HG03066 (cell line): Measurements from ENCODE around the gene TRAF3IP1.
"Not testable (repeated sequence)": the region's sequence is repeated elsewhere in the genome, so short reads cannot be mapped to it uniquely, and the experiment has no call there.

Experiments
- ATAC-seq: cut with Tn5 transposase; IDR thresholded peaks from one replicate; pipeline ENCODE4 v1.9.1; 2021; ENCODE audit warnings: low read depth; ENCODE audit not compliant: unreplicated experiment

The TRAF3IP1 gene

GRCh38 chr2:238337846-238338245 lies 17.5 kb downstream of the TRAF3IP1 start:
- no peak for ATAC-seq

- ATAC-seq: no peak
Observed at GRCh38 chr2:238338710-238339394, 18.5 kb downstream of the TRAF3IP1 start.

GRCh38 chr2:238339395-238339780 lies 19.1 kb downstream of the TRAF3IP1 start:
- ATAC-seq: no peak

- no peak for ATAC-seq
Observed at GRCh38 chr2:238339814-238340213, 19.5 kb downstream of the TRAF3IP1 start.

- ATAC-seq: no peak
Observed at GRCh38 chr2:238341536-238341935, 21.2 kb downstream of the TRAF3IP1 start.

- ATAC-seq: no peak
Observed at GRCh38 chr2:238344035-238344434, 23.7 kb downstream of the TRAF3IP1 start.

GRCh38 chr2:238344517-238344916 lies 24.2 kb downstream of the TRAF3IP1 start:
- no peak for ATAC-seq

GRCh38 chr2:238345297-238345968 lies 25.1 kb downstream of the TRAF3IP1 start:
- no peak for ATAC-seq

- no peak for ATAC-seq
Observed at GRCh38 chr2:238346544-238346943, 26.2 kb downstream of the TRAF3IP1 start.

- ATAC-seq: no peak
Observed at GRCh38 chr2:238350150-238350897, 30.0 kb downstream of the TRAF3IP1 start.

- no peak for ATAC-seq
Observed at GRCh38 chr2:238351315-238351714, 31.0 kb downstream of the TRAF3IP1 start.

- ATAC-seq: no peak
Observed at GRCh38 chr2:238352361-238352760, 32.0 kb downstream of the TRAF3IP1 start.

- ATAC-seq: no peak
Observed at GRCh38 chr2:238358769-238359168, 38.5 kb downstream of the TRAF3IP1 start.

GRCh38 chr2:238359403-238359802 lies 39.1 kb downstream of the TRAF3IP1 start:
- ATAC-seq: no peak

- no peak for ATAC-seq
Observed at GRCh38 chr2:238361877-238362276, 41.6 kb downstream of the TRAF3IP1 start.

- no peak for ATAC-seq
Observed at GRCh38 chr2:238362626-238363025, 42.3 kb downstream of the TRAF3IP1 start.

- no peak for ATAC-seq
Observed at GRCh38 chr2:238369591-238370040, 49.3 kb downstream of the TRAF3IP1 start.

- no peak for ATAC-seq
Observed at GRCh38 chr2:238370094-238370822, 49.9 kb downstream of the TRAF3IP1 start.

GRCh38 chr2:238370823-238371372 lies 50.6 kb downstream of the TRAF3IP1 start:
- ATAC-seq: no peak

GRCh38 chr2:238372277-238372676 lies 52.0 kb downstream of the TRAF3IP1 start:
- not testable (repeated sequence) for ATAC-seq
